Daoy (cell line): ENCODE data around the gene FNDC10. TPM values are rescaled to one million over a fixed set of nuclear protein-coding genes. Genes with fewer than 3 reads are reported as not detected.
"Not testable (repeated sequence)": the region's sequence is repeated elsewhere in the genome, so short reads cannot be mapped to it uniquely, and the experiment has no call there.

ENCODE experiments used
- DNase-seq: peaks from one replicate; pipeline ENCODE4 v3.0.0-alpha.2; 2015; ENCODE audit warnings: low read depth
- total RNA-seq: library from RNA; depleted of rRNA; stranded (reverse); fragments of >200 nt; shearing (Covaris generic); gene quantifications from 2 replicates; pipeline ENCODE4 v1.2.3, GENCODE V29; 2014; rRNA removed

The FNDC10 gene
- 1.8 TPM in 1 of 2 replicates, not detected in the other for total RNA-seq

- DNase-seq = no peak
Measured at GRCh38 chr1:1599935-1600860, at the start of gene FNDC10. TSS of gene FNDC10 (minus strand) at chr1:1600135. CDS start at chr1:1600015, 120 bp downstream.

GRCh38 chr1:1648265-1648664 is 48.3 kb upstream of the FNDC10 start:
- DNase-seq = not testable (repeated sequence)

GRCh38 chr1:1647567-1648241 is 47.8 kb upstream of the FNDC10 start:
- not testable (repeated sequence) for DNase-seq

GRCh38 chr1:1646326-1646725 is 46.4 kb upstream of the FNDC10 start:
- DNase-seq = not testable (repeated sequence)

DNA sequence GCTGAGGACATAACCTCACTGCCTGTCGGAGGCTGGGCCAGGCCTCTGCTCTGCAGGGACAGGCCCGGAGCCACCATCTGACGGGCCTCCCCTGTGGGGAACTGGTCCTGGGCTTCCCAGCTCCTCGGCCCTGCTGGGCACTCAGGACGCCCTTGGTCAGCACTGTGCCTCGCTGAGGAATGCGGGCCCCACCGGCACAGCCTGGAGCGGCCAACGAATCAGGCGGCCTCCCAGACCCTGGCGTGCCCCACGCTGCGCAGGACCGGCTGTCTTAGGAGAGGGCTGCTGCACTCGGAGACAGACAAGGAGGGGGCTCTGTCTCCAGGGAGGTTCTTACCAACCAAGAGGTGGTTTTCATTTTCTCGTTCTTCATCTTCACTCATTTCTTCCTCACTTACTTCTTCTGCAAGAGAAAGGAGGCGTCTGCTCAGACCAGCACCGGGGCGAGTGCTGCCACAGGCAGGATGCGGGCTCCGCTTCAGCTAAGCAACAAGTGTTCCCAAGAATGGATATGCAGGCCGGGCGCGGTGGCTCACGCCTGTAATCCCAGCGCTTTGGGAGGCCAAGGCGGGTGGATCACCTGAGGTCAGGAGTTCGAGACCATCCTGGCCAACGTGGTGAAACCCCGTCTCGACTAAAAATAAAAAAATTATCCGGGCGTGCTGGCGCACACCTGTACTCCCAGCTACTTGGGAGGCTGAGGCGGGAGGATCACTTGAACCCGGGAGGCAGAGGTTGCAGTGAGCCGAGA is 41.0 kb upstream of the FNDC10 start:
- not testable (repeated sequence) for DNase-seq

DNA sequence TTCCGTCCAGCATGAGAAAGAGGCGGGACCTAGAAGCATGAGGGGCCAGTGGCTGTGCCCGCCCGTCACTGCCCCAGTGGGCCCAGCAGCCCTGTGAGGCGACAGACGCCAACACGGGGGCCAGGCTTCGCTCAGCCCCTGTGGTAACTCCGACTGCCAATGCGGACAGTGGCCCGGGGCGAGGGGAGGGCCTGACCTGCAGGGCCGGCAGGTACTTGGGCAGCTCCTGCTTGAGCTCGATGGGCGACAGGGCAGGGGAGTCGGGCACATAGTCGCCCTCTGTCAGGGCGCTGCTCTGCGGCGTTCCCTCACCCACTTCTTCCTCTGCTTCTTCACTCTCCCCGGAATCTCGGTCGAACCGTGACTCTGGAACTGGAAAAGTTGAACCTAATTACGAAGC is 40.1 kb upstream of the FNDC10 start:
- not testable (repeated sequence) for DNase-seq

GRCh38 chr1:1639368-1639767 is 39.4 kb upstream of the FNDC10 start:
- not testable (repeated sequence) for DNase-seq

DNA sequence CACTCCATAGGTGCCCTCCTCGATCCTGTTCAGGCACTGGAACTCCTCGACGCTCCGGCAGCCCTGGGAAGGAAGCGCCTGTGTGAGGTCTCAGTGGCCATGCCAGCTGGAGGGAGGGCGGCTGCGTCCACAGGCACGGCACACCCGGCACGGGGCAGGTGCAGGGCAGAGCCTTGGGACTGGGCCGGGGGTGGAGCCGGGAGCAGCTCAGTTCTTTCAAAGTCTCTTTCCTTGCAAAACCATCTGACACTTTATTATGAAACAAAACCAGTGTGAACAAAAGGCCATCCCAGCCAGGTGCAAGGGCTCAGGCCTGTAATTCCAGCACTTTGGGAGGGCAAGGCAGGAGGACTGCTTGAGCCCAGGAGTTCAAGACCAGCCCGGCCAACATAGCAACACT is 38.6 kb upstream of the FNDC10 start:
- not testable (repeated sequence) for DNase-seq

DNA sequence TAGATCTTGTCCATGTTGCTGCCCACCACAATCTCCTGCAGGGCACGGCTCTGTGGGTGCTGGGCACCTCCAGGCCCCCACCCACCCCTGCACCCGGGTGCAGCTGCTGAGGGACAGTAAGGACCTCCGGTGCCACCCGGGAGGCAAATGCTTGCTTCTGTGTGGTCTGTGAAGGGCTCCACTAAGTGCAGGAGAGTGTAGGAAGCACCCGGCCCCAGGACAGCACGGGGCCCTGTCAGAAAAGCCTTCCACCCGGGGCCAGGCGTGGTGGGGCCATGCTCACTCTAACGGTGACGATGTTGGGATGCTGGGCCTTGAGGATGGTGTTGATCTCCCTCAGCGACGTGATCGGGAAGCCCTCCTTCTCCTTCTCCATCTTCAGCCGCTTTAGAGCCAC is 37.5 kb upstream of the FNDC10 start:
- DNase-seq = not testable (repeated sequence)

DNA sequence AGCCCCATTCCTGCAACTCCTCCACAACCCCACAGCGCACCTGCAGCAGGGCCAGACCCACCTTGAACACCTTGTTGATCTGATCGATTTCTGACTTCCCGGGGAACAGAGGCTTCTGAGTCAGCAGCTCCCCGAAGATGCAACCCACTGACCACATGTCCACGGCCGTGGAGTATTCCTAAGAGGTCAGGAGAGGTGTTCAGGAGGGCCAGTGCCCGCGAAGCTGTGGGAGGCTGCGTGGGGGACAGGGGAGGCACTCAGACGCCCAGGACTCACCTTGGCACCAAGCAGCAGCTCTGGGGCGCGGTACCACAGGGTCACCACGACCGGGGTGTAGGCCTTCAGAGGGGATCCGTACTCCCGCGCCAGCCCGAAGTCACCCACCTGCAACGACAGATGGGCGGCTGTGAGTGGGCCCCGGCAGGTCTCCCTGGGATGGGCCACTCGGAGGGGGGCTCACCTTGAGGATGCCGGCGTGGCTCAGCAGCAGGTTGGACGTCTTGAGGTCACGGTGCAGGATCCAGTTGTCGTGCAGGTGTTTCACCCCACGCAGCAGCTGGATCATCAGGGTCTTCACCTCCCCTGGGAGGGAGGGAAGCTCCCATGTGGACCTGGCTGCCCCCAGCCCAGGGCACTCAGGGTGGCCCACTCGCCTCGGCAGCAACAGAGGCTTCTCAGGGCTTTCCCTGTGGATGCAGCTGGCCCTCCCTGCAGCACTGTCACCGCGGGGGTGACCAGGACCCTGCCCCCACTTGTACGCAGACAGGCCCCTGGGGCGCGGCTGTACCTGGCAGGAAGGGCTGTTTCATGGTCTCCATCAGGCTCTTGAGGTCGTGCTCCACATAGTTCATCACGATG is 36.9 kb upstream of the FNDC10 start:
- DNase-seq = not testable (repeated sequence)

DNA sequence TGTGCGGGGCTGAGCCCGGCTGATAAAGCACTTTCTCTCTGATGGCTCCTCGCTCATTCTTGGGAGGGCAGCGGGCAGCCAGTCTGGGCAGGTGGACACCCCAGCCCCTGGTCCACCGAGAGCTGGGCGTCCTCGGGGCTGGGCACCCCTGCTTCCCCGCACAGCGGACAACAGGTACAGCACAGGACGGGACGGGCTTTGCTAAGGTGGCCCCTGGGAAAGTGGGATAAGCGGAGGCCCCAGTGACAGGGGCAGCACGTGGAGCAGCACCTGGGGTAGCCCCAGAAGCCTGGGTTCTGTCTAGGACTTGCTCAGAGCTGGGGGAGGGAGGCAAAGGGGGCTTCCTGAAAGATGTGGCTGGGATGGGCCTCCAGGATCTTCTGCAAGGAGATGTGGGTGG is 34.7 kb upstream of the FNDC10 start:
- not testable (repeated sequence) for DNase-seq

GRCh38 chr1:1633409-1633808 is 33.5 kb upstream of the FNDC10 start:
- not testable (repeated sequence) for DNase-seq

DNA sequence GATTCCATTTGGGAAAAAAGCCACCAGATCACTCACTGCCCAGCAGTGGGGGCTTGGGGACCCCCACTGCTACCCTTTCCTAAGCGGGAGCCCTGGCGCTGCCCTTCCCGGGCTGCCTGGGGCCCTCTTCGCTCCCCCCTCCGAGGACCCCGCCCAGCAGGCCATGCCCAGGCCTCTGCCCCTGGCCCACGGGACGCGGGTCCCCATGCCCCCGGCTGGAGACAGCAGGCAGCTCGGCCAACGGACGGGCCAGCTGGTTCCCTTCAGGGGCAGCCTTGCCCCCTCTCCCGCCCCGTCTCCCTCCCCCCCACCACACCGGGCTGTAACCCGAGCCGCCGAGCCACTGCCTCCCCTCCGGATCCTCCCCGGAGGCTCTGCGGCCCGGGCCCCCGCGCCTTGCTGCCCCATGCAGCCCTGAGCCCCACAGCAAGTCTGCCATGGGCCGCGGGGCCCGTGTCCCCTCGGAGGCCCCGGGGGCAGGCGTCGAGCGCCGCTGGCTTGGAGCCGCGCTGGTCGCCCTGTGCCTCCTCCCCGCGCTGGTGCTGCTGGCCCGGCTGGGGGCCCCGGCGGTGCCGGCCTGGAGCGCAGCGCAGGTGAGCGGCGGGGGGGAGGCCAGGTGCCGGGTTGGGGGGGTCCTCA is 32.0 kb upstream of the FNDC10 start, which contains the start of gene MMP23B:
MMP23B (plus strand) TSS at position 392 of the 639 bp plus-strand sequence; CDS start at position 438, 46 bp downstream.
- no peak for DNase-seq

DNA sequence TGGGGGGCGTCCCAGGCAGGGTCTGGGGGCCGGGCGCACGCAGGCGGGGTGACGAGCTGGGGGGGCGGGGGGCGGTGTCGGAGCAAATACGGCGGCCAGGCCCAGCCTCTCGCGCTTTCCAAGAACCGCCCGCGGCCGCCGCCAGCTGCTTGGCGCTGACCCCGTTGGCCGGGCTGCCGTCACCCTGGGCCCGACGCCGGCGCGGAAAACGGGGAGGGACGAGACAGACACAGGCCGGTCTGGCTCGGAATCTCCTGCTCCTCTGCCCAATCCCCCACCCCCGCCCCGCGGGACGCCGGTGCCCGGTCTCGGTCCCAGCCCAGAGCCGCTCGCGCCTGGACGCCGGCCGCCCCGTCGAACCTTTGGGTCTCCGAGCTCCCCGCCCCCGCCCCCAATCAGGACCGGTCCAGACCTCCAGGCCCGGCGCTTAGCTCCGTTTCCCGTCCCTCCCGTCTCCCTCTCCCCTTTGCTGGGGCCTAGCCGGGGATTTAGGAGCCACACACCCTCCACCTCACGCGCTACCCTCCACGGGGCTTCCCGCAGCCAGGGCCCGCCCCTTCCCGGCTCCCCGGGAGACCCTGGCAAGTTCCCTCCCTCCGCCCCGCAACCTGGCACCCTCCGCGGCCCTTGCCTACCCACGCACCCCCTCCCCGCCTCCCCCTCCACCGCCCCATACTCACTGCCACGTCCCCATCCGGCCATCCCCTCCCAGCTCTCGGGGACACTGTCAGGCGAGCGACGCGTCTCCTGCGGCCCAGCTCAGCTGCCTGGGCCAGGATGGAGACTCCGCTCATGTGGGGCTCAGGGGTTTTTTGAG is 31.2 kb upstream of the FNDC10 start:
- DNase-seq = no peak

GRCh38 chr1:1630191-1630964 is 30.4 kb upstream of the FNDC10 start:
- no peak for DNase-seq

DNA sequence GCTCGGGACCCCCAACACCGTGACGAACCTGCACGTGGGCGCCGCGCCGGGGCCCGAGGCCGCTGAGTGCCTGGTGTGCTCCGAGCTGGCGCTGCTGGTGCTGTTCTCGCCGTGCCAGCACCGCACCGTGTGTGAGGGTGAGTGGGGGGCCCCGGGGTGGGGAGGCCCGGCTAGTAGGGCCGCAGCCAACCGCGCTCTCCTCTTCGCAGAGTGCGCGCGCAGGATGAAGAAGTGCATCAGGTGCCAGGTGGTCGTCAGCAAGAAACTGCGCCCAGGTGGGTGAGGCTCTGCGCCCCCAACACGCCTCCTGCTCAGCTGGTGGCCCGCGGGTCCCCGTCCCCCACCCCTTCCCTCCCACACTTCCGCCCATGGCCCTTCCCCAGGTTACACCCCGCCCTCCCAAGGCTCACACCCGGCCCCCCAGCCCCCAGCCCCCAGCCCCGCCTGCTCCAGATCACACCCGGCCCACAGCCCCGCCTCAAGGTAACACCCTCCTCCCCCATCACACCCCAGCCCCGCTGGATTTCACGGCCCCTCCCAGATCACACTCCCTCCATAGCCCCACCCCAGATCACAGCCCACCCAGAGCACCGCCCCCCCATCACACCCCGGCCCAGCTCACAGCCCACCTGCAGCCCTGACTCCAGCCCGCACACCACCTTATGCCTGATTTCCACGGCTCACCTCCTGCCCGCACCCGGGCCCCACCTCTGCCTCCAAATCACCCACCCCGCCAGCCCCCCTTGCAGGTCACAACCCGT is 29.7 kb upstream of the FNDC10 start:
- no peak for DNase-seq

- DNase-seq = no peak
Measured at GRCh38 chr1:1628754-1629429, 29.0 kb upstream of the FNDC10 start.
